Stimulated activated CD4-positive, alpha-beta T cell treated with anti-CD3 and anti-CD28 coated beads, Interleukin-12 subunit alpha, Interleukin-12 subunit beta, amount 100 ng/mL, for 48 hours (primary cell): ENCODE measurements around the gene APOLD1.
"Not testable (repeated sequence)": the region's sequence is repeated elsewhere in the genome, so short reads cannot be mapped to it uniquely, and the experiment has no call there.

ENCODE experiments used
- DNase-seq, 3 donors: peaks; one replicate each; pipeline ENCODE4 v3.0.0-alpha.2; 2020; ENCODE audit warnings: low read depth in 2 of 3, low spot score in 1 of 3

Gene APOLD1

GRCh38 chr12:12839003-12839395 is 53.5 kb downstream of the APOLD1 start:
- DNase-seq: no peak

DNA sequence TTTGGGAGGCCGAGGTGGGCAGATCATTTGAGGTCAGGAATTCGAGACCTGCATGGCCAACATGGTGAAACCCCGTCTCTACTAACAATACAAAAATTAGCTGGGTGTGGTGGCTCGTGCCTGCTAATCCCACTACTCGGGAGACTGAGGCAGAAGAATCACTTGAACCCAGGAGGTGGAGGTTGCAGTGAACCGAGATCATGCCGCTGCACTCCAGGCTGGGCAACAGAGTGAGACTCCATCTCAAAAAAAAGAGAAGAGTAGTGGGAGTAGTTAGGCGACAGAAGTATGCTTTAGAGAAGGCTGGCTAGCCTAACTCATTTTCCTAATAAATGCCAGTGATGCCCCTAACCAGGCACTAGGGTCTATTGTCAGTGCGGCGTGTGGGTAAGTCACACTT is 54.0 kb downstream of the APOLD1 start:
- not testable (repeated sequence) for DNase-seq

DNA sequence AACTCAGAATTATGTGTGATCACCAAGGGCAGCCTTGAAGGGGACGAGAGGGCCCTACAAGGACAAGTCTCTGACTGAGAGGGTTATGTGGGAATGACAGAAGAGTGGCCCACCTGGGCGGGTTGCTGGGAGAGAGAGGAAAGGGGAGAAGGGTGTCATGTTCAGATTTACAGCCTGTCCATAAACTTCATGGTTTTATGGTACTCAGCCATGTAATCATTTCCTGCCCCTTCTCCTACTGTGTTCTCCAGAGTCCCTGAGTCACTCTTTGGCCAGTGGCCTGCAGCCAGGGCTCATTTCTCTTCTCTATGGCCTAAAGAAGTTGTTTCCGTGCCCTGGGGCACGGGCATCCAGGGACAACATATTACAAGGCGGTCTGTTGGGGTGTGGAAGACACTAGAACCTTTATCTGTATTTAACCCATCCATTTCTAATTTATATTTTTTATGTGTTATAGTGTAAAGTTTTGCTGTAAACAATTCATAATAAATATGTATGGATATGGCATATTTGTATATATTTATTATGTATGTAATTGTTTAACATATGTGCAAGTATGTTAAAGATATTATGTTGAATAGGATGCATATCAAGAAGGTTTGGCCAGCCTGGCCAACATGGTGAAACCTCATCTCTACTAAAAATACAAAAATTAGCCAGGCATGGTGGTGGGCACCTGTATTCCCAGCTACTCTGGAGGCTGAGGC is 54.6 kb downstream of the APOLD1 start:
- no peak for DNase-seq

DNA sequence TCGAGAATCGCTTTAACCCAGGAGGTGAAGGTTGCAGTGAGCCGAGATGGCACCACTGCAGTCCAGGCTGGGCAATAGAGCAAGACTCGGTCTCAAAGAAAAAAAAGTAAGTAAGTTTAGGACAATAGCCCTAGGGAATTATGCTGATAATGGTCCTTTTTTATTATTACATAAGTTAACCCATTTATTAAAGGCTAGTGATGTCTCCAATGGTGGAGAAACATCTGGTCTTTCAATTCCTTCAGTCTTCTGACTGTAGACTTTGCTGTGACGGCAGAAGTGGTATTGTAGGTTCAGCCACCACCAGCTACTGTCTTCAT is 55.1 kb downstream of the APOLD1 start:
- DNase-seq: no peak
